ENCODE measurements around the gene ALDH1A1. TPM values are rescaled to one million over a fixed set of nuclear protein-coding genes. Genes with fewer than 3 reads are reported as not detected.

ALDH1A1 gene
- total and polyA plus RNA-seq, 2 of the 8 experiments (the other 6 are each of a cell fraction or from before 2014, with no cell fraction given): 0.50 to 0.82 TPM

- no peak for TF ChIP-seq CHD7 (IDR thresholded peaks at IDR 0.05; ENCODE audit: insufficient replicate concordance, low read length)
- no peak for TF ChIP-seq YY1 (IDR thresholded peaks at IDR 0.05; ENCODE audit: low read depth, low read length)
- no peak for TF ChIP-seq NRF1 (IDR thresholded peaks at IDR 0.05; ENCODE audit: low read depth, low read length)
- no peak for TF ChIP-seq HDAC2 (IDR thresholded peaks at IDR 0.05; ENCODE audit: borderline replicate concordance in 1 of 2, low read depth in 2 of 2, low read length in 2 of 2)
- no peak for TF ChIP-seq SP1 (IDR thresholded peaks at IDR 0.05; ENCODE audit: low read depth, low read length)
Measured at GRCh38 chr9:72907421-72907820, 45.4 kb downstream of the ALDH1A1 start (continued).

Data from H1 (cell line).